ENCODE results near the gene PTGES. TPM values are rescaled to one million over a fixed set of nuclear protein-coding genes. Genes with fewer than 3 reads are reported as not detected.
A peak's percentile ranks its signal among the peaks of the same experiment; 100 is the strongest.
"Not testable (repeated sequence)": the region's sequence is repeated elsewhere in the genome, so short reads cannot be mapped to it uniquely, and the experiment has no call there.

Gene PTGES
- not detected in 2 replicates for total RNA-seq
- polyA plus RNA-seq (2012) = 5.2 TPM

DNA sequence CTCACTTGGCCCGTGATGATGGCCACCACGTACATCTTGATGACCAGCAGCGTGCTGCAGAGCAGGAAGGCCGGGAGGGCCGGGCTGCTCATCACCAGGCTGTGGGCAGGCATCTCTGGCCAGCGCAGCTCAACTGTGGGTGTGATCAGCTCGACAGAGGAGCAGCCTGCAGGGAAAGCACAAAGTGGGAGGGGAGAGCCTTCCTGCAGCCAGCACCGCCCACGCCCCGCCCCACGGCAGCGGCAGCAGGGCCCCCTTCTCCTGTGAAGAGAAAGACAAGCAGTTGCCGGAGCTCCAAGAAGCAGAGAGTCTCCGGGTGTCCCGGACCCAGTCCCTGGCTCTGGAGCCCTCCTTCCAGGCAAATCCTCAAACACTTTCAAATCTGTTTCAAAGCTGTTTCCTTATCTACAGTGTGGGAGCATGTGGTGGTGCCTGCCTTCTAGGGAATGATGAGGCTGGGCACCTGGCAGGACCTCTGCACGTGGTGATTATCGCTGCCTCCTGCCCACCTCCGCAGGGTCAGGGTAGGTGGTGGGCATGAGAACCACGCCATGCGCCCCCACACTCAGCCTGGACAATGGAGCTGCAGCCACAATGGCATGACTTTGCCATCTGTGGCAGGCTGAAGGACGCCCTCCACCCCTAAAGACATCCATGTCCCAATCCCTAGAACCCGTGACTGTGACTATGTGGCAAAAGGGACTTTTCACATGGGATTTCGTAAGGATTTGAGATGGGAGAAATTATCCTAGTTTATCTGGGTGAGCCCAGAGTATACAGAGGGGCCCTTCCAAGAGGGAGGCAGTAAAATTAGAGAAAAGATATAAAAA lies at the start of gene PTGES:
Gene PTGES (minus strand): TSS at position 143 of the 830 bp plus-strand sequence. CDS start 30 bp downstream, at position 113.
- peak; percentile 68 for DNase-seq (ENCODE audit: low read depth)

- DNase-seq (ENCODE audit: low read depth) = no peak
Measured at GRCh38 chr9:129801504-129801903, 48.7 kb upstream of the PTGES start.

GRCh38 chr9:129798973-129799372 lies 46.1 kb upstream of the PTGES start:
- DNase-seq (ENCODE audit: low read depth) = no peak

- not testable (repeated sequence) for DNase-seq (ENCODE audit: low read depth)
Measured at GRCh38 chr9:129796029-129796428, 43.2 kb upstream of the PTGES start.

DNA sequence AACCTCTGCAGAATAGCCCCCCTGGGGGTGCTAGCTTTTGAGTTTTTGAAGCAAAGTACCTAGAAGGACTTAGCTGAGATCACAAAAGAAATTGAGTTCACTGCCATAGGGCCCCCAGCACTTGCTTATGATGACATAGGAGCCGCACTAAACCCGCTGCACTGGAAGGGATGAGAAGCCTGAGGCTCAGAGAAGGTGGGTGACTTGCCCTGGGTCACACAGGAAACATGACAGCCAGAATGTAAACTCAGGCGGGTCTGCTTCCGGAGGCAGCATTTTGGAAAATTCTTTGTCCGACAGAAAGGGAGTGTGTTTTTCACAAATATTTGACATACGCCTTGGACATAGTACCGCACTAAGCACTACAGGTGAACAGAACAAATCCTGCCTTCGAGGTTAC lies 41.7 kb upstream of the PTGES start:
- no peak for DNase-seq (ENCODE audit: low read depth)

DNA sequence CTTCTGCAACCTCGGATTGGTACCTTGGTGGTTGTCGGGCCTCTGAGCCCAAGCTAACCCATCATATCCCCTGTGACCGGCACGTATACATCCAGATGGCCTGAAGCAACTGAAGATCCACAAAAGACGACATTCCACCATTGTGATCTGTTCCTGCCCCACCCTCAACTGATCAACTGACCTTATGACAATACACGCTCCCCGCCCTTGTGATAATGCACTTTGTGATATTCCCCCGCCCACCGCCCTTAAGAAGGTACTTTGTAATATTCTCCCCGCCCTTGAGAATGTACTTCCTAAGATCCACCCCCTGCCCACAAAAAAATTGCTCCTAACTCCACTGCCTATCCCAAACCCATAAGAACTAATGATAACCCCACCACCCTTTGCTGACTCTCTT lies 33.6 kb upstream of the PTGES start:
- no peak for DNase-seq (ENCODE audit: low read depth)

DNA sequence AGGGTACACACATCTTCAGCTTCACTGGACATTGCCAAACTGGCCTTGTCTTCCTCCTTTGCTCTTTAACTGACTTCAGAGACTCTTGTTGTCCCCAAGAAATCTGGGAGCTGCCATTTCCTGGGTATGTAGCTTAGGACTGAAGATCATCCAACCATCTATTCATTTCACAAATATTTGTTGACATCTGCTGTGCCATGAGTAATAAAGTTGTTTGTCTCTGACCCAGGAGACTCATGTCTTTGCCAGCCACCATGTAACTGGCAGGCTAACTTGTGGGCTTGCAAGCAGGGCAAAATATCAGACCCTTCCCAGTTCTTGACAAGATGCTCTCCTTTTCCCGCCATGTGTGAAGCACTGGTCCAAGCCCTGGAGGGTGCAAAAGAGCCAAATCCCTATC lies 33.0 kb upstream of the PTGES start:
- DNase-seq (ENCODE audit: low read depth) = no peak

GRCh38 chr9:129784970-129785369 lies 32.1 kb upstream of the PTGES start:
- not testable (repeated sequence) for DNase-seq (ENCODE audit: low read depth)

DNA sequence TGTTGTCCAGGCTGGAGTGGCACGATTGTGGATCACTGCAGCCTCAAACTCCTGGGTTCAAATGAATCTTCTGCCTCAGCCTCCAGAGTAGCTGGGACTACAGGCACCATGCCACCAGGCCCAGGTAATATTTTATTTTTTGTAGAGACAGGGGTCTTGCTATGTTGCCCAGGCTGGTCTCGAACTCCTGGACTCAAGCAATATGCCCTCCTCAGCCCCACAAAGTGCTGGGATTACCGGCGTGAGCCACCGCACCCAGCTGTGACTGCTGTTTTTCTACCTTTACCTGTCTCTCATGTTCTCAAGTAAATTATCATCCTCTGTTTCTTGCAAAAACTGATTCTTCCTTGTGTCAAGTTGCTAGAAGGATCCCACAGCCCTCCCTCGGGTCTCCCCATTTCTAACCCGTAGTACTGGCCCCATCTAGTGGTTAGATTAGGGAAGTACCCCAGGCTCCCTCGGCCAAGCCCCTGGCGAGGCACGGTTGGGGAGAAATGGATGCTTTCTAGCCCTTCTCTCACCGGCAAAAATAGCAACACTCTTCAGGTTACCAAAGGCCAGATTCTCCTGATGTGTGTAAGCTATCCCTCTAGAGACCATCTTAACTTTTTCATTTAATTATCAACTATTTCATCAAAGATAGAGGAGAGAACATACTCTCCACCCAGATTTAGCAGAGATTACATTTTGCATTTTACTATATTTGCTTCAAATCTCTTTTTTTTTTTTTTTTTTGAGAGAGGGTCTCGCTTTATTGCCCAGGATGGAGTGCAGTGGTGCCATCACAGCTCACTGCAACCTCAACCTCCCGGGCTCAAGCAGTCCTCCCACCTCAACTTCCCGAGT lies 30.9 kb upstream of the PTGES start:
- peak; percentile 76 for DNase-seq (ENCODE audit: low read depth)

- no peak for DNase-seq (ENCODE audit: low read depth)
Measured at GRCh38 chr9:129781981-129782380, 29.1 kb upstream of the PTGES start.

DNA sequence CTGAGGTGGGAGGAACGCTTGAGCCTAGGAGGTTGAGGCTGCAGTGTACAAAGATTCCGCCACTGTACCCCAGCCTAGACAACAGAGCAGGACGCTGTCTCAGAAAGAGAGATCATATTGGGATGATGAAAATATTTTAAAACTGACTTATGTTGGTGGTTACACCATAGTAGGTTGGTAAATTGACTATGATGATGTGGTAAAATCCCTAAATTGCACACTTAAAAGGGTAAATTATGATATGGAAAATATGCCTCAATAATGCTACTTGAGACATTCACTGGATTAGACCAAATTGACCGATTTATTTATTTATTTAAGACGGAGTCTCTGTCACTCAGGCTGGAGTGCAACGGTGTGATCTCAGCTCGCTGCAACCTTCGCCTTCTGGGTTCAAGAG lies 28.3 kb upstream of the PTGES start:
- DNase-seq (ENCODE audit: low read depth) = no peak

- no peak for DNase-seq (ENCODE audit: low read depth)
Measured at GRCh38 chr9:129779560-129780190, 26.8 kb upstream of the PTGES start.

DNA sequence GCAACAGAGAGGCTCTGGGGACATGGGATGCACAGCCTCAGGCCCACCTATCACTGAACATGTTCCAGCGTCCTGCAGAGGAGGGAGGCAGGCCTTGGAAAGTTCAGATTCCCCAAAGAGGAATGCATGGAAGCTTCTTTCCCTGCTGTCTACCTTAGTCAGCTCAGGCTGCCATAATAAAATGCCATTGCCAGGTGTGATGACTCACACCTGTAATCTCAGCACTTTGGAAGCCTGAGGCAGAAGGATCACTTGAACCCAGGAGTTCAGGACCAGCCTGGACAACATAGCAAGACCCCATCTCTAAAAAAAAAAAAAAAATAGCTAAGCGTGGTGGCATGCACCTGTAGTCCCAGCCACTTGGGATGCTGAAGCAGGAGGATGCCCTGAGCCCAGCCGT lies 25.6 kb upstream of the PTGES start:
- DNase-seq (ENCODE audit: low read depth) = no peak

DNA sequence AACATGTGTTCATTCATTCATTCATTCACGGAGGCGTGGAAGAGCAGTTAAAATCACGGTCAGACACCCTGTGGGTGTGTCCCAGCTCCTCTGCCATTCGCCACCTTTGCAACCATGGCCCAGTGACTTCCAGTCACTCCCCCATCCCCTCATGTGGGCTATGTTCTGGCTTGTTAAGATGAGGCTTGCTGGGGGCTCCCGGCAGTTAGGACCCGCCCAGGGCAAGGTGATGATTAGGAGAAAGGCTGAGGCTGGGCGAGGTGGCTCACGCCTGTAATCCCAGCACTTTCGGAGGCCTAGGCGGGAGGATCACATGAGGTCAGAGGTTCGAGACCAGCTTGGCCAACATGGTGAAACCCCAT lies 24.9 kb upstream of the PTGES start:
- DNase-seq (ENCODE audit: low read depth) = no peak

GRCh38 chr9:129776938-129777768 lies 24.3 kb upstream of the PTGES start:
- DNase-seq (ENCODE audit: low read depth) = peak; percentile 99

- no peak for DNase-seq (ENCODE audit: low read depth)
Measured at GRCh38 chr9:129776566-129776937, 23.7 kb upstream of the PTGES start.

GRCh38 chr9:129776096-129776495 lies 23.3 kb upstream of the PTGES start:
- DNase-seq (ENCODE audit: low read depth) = not testable (repeated sequence)

- DNase-seq (ENCODE audit: low read depth) = peak; percentile 77
Measured at GRCh38 chr9:129775448-129775798, 22.6 kb upstream of the PTGES start.

GRCh38 chr9:129774791-129775447 lies 22.1 kb upstream of the PTGES start:
- no peak for DNase-seq (ENCODE audit: low read depth)

DNA sequence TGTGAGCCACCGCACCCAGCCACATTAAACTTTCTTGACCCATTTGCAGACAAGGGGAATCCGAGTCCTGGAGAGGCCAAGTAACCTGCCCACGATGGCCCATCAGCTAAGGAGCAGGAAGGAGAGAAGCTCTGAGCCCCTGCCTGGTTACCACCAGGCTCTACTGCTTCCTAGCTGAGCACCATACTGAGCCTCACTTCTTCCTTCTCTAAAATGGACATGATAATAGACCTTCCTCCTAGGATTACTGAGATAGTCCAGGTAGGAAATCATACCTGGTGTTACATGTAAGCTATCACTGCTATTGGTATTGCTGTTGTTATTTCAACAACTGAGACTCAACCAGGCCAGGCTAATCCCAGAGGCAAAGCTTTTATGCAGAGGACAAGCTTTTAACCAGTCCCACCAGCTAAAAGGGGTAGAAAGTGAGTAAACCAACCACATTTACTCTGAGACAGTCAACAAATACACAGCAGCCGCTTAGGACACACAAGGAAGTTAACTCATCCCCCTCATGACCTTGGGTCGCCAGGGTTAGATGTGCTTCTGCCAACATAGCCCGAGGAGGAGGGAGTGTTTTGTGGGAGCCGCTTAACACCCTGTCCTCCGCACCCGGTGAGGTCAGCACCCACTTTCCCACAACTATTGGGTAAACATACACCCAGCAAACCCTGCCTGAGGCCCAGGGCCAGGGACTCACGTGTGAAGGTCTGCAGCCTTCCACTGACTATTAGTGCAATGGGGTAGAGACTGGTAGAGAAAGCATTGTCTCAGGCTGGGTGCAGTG lies 20.6 kb upstream of the PTGES start:
- DNase-seq (ENCODE audit: low read depth) = peak; percentile 85

Measured in myocyte (in vitro differentiated cells).